Ramos (cell line): ENCODE measurements around the gene TNNT1.
"Not testable (repeated sequence)": the region's sequence is repeated elsewhere in the genome, so short reads cannot be mapped to it uniquely, and the experiment has no call there.

Source experiments
- in situ Hi-C: fragments of 300-500 bp; cut with MboI; formaldehyde crosslinking; loops from one replicate; pipeline ENCODE4 v1.14.3; 2022; ENCODE audit warnings: low sequenced_read_pairs; ENCODE audit not compliant: unreplicated experiment

Gene TNNT1, protein sequence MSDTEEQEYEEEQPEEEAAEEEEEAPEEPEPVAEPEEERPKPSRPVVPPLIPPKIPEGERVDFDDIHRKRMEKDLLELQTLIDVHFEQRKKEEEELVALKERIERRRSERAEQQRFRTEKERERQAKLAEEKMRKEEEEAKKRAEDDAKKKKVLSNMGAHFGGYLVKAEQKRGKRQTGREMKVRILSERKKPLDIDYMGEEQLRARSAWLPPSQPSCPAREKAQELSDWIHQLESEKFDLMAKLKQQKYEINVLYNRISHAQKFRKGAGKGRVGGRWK

DNA sequence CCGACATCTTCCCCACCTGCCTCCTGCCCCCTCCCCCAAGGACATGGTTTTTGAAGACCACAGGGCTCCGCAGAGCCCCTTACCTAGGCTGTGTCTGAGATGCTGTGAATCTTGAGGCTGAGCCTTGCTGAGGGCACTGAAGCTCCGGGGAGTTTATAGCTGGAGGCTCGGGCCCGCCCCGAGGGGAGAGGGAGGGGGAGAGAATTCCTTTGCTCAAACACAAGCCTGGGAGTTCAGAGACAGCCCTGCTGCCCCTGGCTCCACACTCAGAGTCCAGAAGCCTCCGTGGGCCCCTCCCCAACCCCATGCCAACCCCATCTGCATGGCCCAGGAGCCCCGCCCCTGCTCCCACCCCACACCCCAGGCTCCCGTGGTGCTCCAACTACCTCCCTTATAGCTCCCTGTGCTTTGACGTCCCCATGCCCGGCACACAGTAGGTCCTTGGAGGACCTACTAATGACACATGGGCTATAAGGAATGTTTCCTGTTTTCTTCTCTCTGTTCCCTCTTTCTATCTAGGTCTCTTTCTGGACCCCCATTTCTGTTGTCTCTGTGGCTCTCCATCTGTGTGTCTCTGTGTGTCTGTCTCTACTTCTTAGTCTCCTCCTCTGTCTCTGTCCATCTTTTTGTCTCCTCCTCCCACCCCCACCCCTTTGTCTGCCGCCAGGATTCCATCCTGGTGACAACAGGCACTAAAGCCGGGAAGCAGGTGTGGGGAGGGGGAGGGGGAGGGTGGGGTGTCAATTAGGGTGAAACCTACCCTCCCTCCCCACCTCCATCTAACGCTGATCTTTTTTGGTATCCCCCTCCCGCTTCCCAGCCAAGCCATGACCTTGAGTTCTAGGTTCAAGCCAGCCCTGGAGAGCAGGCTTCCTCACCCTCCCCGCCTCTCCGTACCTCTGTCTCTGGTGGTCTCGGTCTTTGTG lies at the start of gene TNNT1:
TNNT1 (minus strand) TSS at position 129 of the 926 bp plus-strand sequence. CDS start 2,049 bp downstream, outside the sequence.
- in situ Hi-C loops = no loop called here

DNA sequence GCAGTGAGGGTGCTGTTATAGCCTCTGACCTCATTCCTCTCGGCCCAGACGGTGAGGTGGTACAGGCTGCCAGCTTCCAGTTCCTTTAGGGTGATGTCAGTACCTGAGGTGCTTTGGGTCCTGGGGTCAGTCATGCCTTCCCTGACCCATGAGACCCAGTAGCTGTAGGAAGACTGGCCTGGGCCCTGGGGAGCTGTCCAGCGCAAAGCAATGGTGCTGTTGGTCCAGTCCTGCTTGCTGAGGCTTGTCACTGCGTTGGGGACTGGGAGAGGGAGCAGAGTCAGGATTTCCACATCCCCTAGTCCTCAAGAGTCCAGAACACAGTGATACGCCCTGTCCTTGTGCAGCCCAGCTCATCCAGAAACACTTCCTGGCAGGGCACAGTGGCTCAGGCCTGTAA lies 49.6 kb upstream of the TNNT1 start:
- in situ Hi-C loops = no loop called here

DNA sequence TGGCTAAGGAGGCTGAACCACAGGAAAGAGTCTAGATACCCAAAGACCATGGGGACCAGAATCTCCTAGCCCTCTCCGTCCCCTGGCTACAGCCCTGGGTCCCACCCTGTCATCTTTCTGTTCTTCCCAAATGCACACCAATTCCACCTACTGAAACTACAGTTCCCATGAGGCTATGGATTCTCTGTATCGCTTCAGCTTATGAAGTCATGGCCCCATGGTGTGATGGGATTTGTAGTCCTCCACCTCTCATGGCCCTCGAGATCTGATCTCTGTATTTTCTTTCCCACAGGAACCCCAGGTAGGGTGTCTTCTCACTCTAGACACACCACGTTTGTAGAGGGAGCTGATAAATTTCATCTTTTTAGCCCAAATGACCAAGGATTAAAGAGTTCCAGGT lies 48.5 kb upstream of the TNNT1 start:
- in situ Hi-C loops = no loop called here

DNA sequence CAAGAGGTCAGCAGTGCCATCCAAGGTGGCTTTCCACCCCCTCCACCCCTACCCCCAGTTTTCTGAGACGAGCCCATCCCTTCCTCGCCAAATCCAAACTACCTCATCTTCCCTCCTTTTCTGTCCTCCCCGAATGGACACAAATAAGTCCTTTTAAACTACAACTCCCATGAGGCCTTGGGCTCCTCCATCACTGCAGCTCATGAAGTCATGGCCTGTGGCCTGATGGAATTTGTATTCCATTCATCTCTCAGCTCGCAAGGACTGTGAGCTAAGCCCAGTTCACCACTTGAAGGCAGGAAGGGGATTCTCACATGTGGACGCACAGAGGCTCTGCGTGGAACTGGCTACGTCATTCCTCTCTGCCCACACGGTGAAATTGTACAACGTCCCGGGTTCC lies 47.8 kb upstream of the TNNT1 start:
- in situ Hi-C loops = no loop called here

DNA sequence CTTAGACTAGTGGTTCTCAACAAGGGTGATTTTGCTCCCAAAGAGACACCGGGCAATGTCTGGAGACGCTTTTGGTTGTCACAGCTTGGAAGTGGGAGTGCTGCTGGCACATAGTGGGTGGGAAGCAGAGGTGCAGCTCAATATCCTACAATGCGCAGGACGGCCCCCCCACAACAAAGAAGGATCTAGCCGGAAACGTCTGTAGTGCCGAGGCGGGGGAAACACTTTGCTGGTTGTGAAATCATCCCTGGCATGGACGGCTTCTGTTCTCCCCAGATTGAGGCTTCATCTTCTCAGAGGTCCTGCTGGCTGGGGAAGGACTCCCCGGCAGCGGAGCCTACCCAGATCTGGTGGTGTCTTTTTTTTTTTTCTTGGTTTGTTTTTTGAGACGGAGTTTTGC lies 44.5 kb upstream of the TNNT1 start:
- in situ Hi-C loops = no loop called here

DNA sequence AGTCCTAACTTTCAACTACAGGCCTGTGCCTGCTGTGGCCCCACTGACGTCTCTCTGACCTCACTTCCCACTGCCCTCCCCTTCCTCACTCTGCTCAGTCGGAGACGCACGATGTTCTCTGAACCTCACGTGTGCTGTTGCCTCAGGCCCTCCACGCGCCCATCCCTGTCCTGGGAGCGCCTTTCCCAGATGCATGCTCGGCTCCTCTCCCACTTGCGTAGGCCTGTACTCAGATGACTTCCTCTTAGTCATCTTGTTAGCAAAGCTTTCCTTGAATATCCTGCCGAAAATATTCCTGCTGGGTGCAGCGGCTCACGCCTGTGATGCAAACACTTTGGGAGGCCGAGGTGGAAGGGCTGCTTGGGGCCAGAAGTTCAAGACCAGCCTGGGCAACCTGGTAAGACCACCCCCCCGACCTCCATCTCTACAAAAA lies 40.4 kb upstream of the TNNT1 start:
- in situ Hi-C loops = no loop called here

DNA sequence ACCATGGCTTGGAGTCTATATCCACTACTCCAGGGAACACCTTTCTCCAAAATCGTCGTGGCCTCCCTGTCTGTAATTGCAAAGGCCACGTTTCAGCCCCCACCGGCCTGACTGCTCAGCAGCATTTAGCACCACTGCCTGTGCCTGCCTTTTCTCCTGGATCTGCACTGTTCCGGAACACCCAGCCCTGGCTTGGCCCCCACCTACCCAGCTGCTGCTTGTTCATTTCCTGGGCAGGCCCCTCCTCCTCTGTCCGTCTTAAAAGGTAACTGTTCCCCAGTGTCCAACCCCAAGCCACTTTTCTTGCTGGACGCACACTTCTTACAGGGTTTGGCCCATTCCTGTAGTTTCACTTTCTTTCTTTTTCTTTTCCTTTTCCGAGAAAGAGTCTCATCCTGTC lies 39.6 kb upstream of the TNNT1 start:
- in situ Hi-C loops = no loop called here

DNA sequence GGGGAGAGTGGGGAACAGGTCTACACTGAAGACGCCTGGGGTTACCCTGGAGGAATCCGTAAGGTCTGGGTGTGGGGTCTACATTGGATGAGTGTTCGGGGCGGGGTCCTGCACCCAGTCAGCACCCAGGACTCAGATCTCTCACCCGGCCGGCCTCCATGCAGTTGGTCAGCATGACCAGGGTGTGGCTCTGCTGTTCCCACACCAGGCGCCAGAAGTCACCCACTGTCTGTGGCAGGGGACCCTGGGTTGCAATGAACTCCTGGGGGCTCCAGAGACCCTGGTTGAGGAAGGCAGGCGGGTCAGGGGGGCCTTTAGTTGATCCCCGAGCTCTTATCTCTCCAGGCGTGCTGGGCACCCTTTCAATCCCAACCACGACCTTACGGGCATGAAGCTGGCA lies 37.1 kb upstream of the TNNT1 start:
- in situ Hi-C loops = no loop called here

DNA sequence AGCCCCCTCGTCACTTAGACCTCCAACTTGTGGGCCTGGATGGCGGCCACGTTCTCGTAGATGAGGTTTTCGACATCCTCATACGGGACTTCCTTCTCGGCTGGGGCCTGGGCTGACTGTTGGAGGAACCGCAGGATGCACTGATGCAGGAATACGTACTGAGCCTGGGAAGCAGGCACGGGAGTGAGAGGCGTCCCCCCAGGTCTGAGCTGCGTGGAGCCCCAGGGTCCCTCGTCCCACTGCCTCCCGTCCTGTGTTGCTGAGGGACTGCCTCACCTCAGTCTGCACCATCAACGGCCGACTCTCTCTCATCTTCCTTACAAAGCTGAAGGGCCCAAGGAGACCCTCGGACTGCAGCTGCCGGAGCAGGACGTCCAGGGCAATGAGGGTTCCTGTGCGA lies 32.7 kb upstream of the TNNT1 start:
- in situ Hi-C loops = no loop called here

DNA sequence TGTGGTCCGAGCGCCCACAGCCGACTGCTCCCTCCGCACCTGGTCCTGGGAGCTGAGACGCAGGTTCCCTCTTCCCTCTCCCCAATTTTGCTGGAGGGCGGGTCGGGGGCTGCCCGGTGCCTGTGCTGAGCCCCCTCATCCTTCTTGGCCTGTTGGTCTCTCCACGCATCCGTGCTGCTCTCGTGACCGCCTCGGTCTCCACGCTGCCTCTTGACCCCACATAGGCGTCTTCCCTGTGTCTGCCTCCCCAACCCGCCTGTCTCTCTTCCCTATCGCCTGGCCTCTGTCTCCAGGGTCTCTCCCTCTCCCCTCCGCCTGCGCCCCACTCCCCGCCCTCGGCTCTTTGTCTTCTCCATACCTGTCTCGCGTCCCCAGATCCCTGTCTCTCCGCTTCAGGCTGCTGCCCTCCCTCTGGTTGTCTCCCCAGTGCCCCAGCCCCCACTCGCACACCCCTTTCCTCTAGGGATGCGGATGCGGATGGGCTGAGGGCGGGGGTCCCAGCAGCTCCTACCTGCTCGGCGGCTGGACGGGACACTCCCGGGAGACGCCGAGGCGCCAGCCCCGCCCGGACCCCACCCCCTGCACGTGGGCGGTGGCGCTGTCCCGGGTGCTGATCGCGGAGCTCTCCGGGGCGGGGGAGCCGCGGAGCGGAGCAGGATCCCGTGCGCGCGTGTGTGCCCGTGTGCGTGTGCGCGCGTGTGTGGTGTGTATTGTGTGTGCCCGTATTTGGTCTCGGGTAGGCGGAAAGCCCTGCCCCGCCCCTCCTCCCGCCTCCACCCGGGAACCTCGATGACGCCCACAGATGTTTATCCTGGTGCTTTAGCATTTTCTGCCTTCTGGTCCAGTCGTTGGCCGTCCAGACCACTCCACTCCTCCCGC lies 30.8 kb upstream of the TNNT1 start, which contains the start of gene SYT5:
SYT5 (minus strand) TSS at position 684 of the 879 bp plus-strand sequence. CDS start 1,248 bp downstream, outside the sequence.
- in situ Hi-C loops = no loop called here

DNA sequence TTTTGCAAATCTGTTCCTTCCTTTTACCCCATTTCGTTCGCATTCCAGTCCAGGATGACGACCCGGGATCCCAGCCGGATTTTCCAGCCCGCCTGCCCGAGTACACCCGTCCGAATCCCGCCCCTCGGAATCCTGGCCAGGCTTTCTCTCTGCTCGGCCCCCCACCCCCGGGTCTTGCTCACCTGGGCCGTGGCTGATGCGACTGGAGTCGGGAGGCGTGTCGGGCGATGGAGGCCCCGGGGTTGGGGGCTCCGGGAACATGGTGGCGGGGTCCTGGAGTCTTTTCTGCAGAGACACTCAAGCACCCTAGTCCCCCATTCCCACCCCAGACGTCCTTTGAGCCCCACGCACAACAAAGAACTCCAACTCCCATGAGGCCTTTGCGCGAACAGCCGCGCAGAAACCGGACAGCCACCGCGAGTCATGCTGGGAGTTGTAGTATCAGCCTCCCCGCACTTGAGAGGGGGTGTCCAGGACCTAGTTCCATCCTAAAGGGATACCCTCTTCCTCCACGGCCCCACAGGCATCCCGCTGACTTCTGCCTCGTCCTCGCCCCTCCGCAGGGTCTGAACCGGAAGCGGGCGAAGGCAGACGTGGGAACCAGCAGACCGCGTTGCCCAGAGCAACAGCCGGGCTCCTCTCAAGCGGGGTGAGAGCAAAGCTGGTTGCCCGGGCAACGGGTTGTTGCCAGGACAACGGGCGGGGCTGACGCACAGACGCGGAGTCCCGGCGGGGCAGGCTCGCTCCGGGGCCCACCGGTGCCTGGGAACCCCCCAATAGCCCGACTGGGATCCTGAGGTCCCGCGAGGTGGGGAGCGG lies 30.0 kb upstream of the TNNT1 start:
- in situ Hi-C loops = no loop called here

DNA sequence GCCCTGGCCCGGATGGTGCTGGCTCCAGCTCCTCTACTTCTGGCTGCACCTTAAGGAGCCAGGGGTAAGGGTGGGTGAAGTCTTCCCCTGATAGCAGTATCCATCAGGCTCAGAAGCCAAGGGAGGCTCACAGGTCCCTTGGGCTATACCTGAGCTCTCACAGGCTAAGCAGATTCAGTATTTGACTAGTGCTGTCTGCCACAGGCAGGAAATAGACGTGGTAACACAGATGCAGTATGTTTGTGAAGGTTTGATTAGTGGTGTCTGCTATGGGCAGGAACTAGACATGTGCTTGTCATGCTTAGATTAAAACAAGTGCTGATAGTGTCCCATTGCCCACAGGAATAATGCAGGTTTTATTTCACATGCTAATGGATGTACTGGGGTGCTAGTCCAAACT lies 27.1 kb upstream of the TNNT1 start:
- in situ Hi-C loops = no loop called here

DNA sequence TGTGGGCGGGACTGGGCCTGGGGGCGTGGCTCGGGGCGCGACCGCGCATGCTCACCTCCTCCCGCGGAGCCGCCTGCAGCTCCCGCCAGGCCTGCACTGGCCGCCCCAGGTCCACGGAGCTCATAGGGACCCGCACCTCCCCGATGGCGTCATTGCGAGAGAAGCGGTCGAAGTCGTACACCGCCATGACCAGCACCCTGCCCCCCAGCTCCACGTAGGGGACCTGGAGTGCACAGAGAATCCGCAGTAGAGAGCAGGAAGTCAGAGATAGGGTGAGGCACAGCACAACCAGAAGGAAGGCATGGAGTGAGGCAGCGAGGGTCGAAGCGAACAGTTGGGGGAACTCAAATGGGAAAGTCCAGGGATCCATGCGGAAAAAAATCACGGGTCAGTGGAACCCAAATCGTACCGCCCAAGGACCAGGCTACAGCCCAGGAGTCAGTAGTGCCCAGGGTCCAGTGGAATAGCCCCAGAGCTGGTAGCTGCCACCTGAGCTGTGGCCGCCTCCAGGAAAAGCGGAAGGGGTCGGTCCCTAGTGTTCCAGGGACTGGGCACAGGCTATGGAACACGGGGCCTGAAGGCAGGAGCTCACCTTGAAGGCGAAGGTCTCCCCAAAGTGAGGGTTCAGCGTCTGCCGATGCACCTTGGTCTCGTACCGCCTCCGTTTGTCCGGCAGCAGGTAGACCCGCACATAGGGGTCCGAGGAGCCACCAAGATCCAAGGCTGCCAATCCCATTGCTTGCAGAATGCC lies 26.3 kb upstream of the TNNT1 start:
- in situ Hi-C loops = no loop called here

DNA sequence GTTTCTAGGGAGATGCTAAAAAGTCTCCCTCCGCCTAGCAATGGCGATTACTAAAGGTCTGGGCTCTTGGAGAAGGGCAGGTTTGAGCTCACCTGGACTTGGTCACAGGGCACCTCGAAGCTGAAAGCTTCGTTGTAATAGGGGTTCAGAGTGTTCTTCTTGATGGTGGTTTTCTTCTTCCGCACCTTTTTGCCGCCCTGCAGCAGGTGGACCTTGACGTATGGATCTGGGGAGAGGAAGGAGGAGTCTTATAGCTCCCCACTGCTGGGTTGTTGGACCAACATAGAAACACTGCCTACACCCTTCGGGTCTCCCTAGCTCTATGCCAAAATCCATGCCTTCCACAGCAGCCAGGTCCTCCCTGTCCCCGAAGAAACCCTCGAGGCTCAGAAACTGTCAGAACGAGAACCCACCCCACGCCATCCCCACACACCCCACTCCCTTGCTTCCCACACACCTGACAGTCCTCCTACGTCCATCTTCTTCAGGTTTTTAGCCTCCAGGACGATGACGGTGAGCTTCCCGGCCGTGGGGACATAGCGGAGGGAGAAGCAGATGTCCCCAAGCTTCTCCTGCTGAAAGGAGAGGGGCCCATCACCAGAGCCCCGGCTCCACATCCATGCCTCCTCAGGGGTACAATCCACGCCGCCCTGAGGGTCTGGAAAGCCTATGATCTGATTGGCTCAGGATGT lies 25.6 kb upstream of the TNNT1 start:
- in situ Hi-C loops = no loop called here

DNA sequence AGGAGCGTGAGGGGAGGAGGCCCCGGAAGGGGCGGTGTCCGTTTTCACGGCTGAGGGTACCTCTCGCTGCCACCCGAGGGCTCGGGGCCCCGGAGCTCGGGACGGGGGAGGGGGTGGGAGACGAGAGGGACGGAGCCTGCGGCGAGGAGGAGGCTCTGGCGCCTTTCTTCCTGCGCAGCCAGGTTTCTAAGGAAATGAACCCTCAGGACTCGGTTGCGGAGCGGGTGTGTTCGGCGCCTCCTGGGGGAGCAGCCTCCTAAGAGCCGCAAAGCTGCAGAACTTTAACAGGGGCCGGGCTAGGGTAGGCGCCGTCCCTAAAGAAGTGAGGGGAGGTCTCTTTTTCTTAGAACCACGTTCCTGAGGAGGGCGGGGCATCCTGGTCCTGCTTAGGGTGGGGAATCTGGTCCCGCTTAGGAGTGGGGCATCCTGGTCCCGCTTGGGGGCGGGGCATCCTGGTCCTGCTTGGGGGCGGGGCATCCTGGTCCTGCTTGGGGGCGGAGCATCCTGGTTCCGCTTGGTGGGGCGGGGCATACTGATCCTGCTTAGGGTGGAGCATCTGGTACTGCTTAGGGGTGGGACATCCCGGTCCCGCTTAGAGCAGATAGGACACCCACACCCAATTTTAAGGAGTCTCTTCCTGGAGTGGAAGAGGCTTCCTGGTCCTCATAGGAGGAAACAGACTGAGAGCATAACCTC lies 24.9 kb upstream of the TNNT1 start:
- in situ Hi-C loops = no loop called here

DNA sequence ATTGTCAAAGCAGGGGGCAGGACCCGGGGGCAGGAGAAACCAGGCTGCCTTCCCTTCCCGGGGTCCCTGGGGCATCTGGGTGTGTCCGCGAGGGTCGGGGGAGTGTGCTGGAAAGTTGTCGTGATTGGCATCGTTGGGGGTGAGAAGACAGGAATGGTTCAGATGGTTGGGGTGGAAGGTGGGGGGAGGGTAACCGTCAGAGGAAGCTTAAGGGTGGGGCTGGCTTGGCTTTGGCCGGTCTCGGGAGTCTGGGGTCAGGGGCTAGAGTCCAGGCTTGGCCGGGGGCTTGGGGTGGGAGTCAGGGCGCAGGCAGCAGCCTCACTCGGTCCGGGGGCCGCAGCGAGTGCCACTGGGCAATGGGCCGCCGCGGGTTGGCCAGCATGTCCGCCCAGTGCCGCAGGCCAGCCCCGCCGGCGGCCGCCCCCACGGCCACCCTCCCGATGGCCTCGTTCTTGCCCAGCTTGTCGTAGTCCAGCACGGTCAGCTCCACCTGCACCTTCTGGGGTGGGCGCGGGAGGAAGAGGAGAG lies 24.2 kb upstream of the TNNT1 start:
- in situ Hi-C loops = no loop called here

DNA sequence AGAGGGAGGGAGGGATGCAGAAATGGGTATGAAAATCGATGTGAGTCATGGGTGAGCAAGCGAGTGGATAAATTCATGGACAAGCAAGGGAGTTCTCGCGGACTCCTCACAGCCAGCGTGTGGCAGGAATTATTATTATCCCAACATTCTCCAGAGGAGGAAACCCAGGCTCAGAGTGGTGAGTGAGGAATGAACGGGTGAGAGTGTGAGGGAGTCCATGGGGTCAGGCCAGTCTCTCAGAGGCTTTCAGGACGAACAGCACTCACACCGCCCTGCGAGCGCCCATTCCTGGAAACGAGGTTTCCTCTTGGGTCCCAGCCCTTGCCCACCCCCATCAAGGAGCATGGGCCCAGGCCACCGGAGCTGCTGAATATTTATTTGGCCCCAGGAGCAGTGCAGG lies 23.7 kb upstream of the TNNT1 start:
- in situ Hi-C loops = no loop called here

DNA sequence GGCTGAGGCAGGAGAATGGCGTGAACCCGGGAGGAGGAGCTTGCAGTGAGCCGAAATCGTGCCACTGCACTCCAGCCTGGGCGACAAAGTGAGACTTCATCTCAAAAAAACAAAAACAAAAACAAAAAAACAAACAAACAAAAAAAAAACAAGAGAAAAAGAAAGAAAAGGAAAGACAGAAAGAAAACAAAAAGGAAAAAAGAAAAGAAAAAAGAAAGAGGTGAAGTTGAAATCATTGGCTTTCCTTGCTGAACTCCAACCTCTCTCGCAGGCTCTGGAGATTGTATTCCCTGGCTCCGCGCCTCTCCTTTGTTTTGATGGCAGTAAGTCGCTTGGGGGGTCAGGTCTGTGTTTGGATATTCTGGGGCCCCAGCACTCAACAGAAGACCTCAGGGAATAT lies 23.3 kb upstream of the TNNT1 start:
- in situ Hi-C loops = not testable (repeated sequence)
